Esophagus squamous epithelium (tissue), 4 donors: ENCODE results near the gene SETD4.

ENCODE experiments used
- CTCF ChIP-seq, 6 experiments: fragments of 450-650 bp in 4 of 6; fragments of 200-600 bp in 2 of 6; sonication (generic) in 2 of 6; IDR thresholded peaks; one replicate each; pipeline ENCODE4 v1.5.1; 2016 to 2019; ENCODE audit warnings: antibody characterized with exemption in 6 of 6, mild to moderate bottlenecking in 4 of 6, moderate library complexity in 4 of 6
- POLR2A ChIP-seq, 4 donors: fragments of 450-650 bp; IDR thresholded peaks; one replicate each; pipeline ENCODE4 v1.6.1; 2017; ENCODE audit warnings: antibody characterized with exemption in 4 of 4, mild to moderate bottlenecking in 4 of 4, moderate library complexity in 3 of 4

- no peak for TF ChIP-seq CTCF (IDR thresholded peaks at IDR 0.05)
- TF ChIP-seq POLR2A (IDR thresholded peaks at IDR 0.05): no peak
Measured at GRCh38 chr21:35994613-35995012, 65.7 kb downstream of the SETD4 start.
